ENCODE data around the gene SDHB. TPM values are rescaled to one million over a fixed set of nuclear protein-coding genes. Genes with fewer than 3 reads are reported as not detected.

Gene SDHB
- total and polyA plus RNA-seq, 4 donors: 59.1 to 117 (median 83.5) TPM

GRCh38 chr1:17005365-17005740 lies 48.5 kb downstream of the SDHB start:
- Histone ChIP-seq H3K9ac (ENCODE audit: insufficient read depth in 1 of 2, low read length in 2 of 2) (no peak overlapping the region), H3K27me3 (ENCODE audit: control insufficient read depth in 3 of 3, insufficient read depth in 3 of 3, low read length in 2 of 3) (no peaks in the 10 kb centered on the region), H3K27ac (ENCODE audit: low read depth in 1 of 2, low read length in 1 of 2) (no peak overlapping the region), H3K36me3 (ENCODE audit: control insufficient read depth in 4 of 4, insufficient read depth in 4 of 4, low read length in 4 of 4) (peaks cover 0 to 42% (median 10%) of the 10 kb centered on the region in 4 donors), H3K4me3 (no peak overlapping the region), H3K4me1 (ENCODE audit: control insufficient read depth in 5 of 5, insufficient read depth in 5 of 5, low read length in 5 of 5) (peaks cover 0 to 9% (median 0%) of the 10 kb centered on the region in 5 donors), H3K9me3 (ENCODE audit: control insufficient read depth in 4 of 4, insufficient read depth in 3 of 4, low read length in 3 of 4) (no peaks in the 10 kb centered on the region)
- WGBS, 2 donors: 95 to 96% methylated on average over 19 of the region's 19 CpGs
- TF ChIP-seq CTCF (IDR thresholded peaks at IDR 0.05; ENCODE audit: control extremely low read depth, extremely low read depth): no peak
- ATAC-seq (ENCODE audit: insufficient read depth, low FRiP score) (no peak), DNase-seq (no peak)

- Histone ChIP-seq H3K9me3 (ENCODE audit: control insufficient read depth in 4 of 4, insufficient read depth in 3 of 4, low read length in 3 of 4) (no peaks in the 10 kb centered on the region), H3K9ac (ENCODE audit: insufficient read depth in 1 of 2, low read length in 2 of 2) (no peak overlapping the region), H3K4me3 (no peak overlapping the region), H3K36me3 (ENCODE audit: control insufficient read depth in 4 of 4, insufficient read depth in 4 of 4, low read length in 4 of 4) (peaks cover 0 to 47% (median 10%) of the 10 kb centered on the region in 4 donors), H3K27me3 (ENCODE audit: control insufficient read depth in 3 of 3, insufficient read depth in 3 of 3, low read length in 2 of 3) (no peaks in the 10 kb centered on the region), H3K4me1 (ENCODE audit: control insufficient read depth in 5 of 5, insufficient read depth in 5 of 5, low read length in 5 of 5) (peaks cover 0 to 3% (median 0%) of the 10 kb centered on the region in 5 donors), H3K27ac (ENCODE audit: low read depth in 1 of 2, low read length in 1 of 2) (no peak overlapping the region)
- TF ChIP-seq CTCF (IDR thresholded peaks at IDR 0.05; ENCODE audit: control extremely low read depth, extremely low read depth): no peak
- ATAC-seq (ENCODE audit: insufficient read depth, low FRiP score) (no peak), DNase-seq (no peak)
- 95 to 96% methylated on average over 24 of the region's 24 CpGs for WGBS, 2 donors
Observed at GRCh38 chr1:17004466-17005364, 49.1 kb downstream of the SDHB start.

DNA sequence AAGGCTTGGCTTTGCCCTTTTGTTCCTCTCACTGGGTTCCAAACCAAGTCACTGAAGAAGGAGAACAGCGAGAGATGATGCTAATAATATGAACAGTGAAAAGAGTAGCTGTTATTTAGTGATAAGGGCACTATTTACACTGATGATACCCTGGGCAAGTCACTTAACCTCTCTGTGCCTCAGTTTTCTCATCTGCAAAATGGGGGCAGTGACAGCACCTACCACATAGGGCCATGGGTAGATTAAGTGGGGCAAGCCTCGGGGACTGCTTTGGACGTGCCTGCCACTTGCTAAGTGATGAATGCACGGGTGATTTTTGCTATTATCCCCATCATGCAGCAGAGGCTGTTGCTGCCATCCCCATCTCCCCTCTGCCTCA lies 51.3 kb downstream of the SDHB start:
- WGBS, 2 donors: 96 to 97% methylated on average over 4 of the region's 4 CpGs
- TF ChIP-seq CTCF (IDR thresholded peaks at IDR 0.05; ENCODE audit: control extremely low read depth, extremely low read depth): no peak
- ATAC-seq (ENCODE audit: insufficient read depth, low FRiP score) (no peak), DNase-seq (no peak)
- no peaks in the 10 kb centered on the region for H3K9me3 ChIP-seq (ENCODE audit: control insufficient read depth in 4 of 4, insufficient read depth in 3 of 4, low read length in 3 of 4)
- no peak overlapping the region for H3K9ac ChIP-seq (ENCODE audit: insufficient read depth in 1 of 2, low read length in 2 of 2)
- H3K27me3 ChIP-seq (ENCODE audit: control insufficient read depth in 3 of 3, insufficient read depth in 3 of 3, low read length in 2 of 3): no peaks in the 10 kb centered on the region
- no peak overlapping the region for H3K27ac ChIP-seq (ENCODE audit: low read depth in 1 of 2, low read length in 1 of 2)
- H3K4me1 ChIP-seq (ENCODE audit: control insufficient read depth in 5 of 5, insufficient read depth in 5 of 5, low read length in 5 of 5): no peaks in the 10 kb centered on the region
- H3K36me3 ChIP-seq (ENCODE audit: control insufficient read depth in 4 of 4, insufficient read depth in 4 of 4, low read length in 4 of 4): peaks cover 0 to 60% (median 15%) of the 10 kb centered on the region in 4 donors
- no peak overlapping the region for H3K4me3 ChIP-seq
